HepG2 (cell line): ENCODE data around the gene ELOVL5. TPM values are rescaled to one million over a fixed set of nuclear protein-coding genes. Genes with fewer than 3 reads are reported as not detected.

Source experiments
- ATAC-seq: fragments of 200-7000 bp; cut with Tn5 transposase; 3 replicates; pipeline ENCODE4 v1.9.1; 2020; ENCODE audit warnings: mild to moderate bottlenecking, moderate library complexity
- BruUV-seq: library from RNA; stranded (reverse); fragments of 400-500 nt; replicated peaks from 2 replicates; lab custom pipeline; 2021; lab: Mats Ljungman, UMichigan
- CTCF ChIA-PET: fragments of 300-600 bp; formaldehyde crosslinking; extraction: SDS; loops from one replicate; lab custom pipeline; 2021; ENCODE audit warnings: low total read pairs, inconsistent platforms, low intra/inter-chr PET ratio; lab: Yijun Ruan, JAX
- POLR2A ChIA-PET: fragments of 350-600 bp; sonication (Branson Sonifier 250); formaldehyde crosslinking; loops from one replicate; lab custom pipeline; 2020; ENCODE audit warnings: antibody characterized with exemption, inconsistent platforms; lab: Yijun Ruan, JAX
- DNase-seq: peaks from one replicate; pipeline ENCODE4 v3.0.0-alpha.2; 2015; ENCODE audit warnings: low spot score
- FAIRE-seq: peaks from 3 replicates; lab custom pipeline; 2011; peaks lifted over from hg19 to GRCh38; lab: Jason Lieb, UNC
- H2AFZ ChIP-seq: one replicate; pipeline ENCODE4 v1.6.1; 2011; ENCODE audit warnings: low read length, inconsistent platforms
- H3K27ac ChIP-seq: fragments of 300-600 bp; 3 replicates; pipeline ENCODE4 v1.8.0; 2011; ENCODE audit warnings: mixed run types, mild to moderate bottlenecking, mixed read lengths, low read length, inconsistent platforms; ENCODE audit not compliant: insufficient read depth; ENCODE audit errors: extremely low read length
- H3K27me3 ChIP-seq, 2 experiments: fragments of 200-600 bp in 1 of 2; 2 replicates in 1 of 2; 3 replicates in 1 of 2; pipeline versions ENCODE4 v1.6.0 to v1.8.0; 2011; ENCODE audit warnings: low read length in 2 of 2, mild to moderate bottlenecking in 2 of 2, moderate library complexity in 2 of 2, inconsistent platforms in 1 of 2; ENCODE audit not compliant: insufficient read depth in 2 of 2, control insufficient read depth in 1 of 2
- H3K36me3 ChIP-seq, 2 experiments: fragments of 200-600 bp in 1 of 2; replicated peaks in 1 of 2; 2 replicates in 1 of 2; 3 replicates in 1 of 2; pipeline versions ENCODE4 v1.5.1 to v1.8.0; 2011; ENCODE audit warnings: low read length in 2 of 2, inconsistent platforms in 1 of 2; ENCODE audit not compliant: insufficient read depth in 2 of 2, control insufficient read depth in 1 of 2
- H3K4me1 ChIP-seq: 2 replicates; pipeline ENCODE4 v1.5.1; 2012; ENCODE audit warnings: low read length, inconsistent platforms; ENCODE audit not compliant: insufficient read depth
- H3K4me2 ChIP-seq: 2 replicates; pipeline ENCODE4 v1.6.0; 2011; ENCODE audit warnings: low read depth, low read length, inconsistent platforms
- H3K4me3 ChIP-seq, 3 experiments: fragments of 200-600 bp in 1 of 3; sonication (generic), shearing (Covaris generic) in 1 of 3; replicated peaks in 1 of 3; 2 replicates each; pipeline ENCODE4 v1.5.1; 2011 to 2016; ENCODE audit warnings: low read length in 3 of 3, inconsistent platforms in 2 of 3, low read depth in 2 of 3, mild to moderate bottlenecking in 2 of 3, control low read depth in 1 of 3, mixed read lengths in 1 of 3; ENCODE audit not compliant: insufficient read depth in 1 of 3
- H3K79me2 ChIP-seq: one replicate; pipeline ENCODE4 v1.6.1; 2011; ENCODE audit warnings: low read length, inconsistent platforms; ENCODE audit not compliant: insufficient read depth
- H3K9ac ChIP-seq: 2 replicates; pipeline ENCODE4 v1.6.0; 2011; ENCODE audit warnings: mild to moderate bottlenecking, low read depth, low read length, inconsistent platforms; ENCODE audit not compliant: insufficient read depth
- H3K9me3 ChIP-seq: 2 replicates; pipeline ENCODE4 v1.5.1; 2012; ENCODE audit warnings: mild to moderate bottlenecking, low read length
- H4K20me1 ChIP-seq: 2 replicates; pipeline ENCODE4 v1.6.0; 2011; ENCODE audit warnings: inconsistent platforms, mild to moderate bottlenecking, low read length, moderate library complexity; ENCODE audit not compliant: insufficient read depth
- GATAD1 ChIP-seq: IDR thresholded peaks from 2 replicates; pipeline ENCODE4 v1.6.1; 2016; ENCODE audit warnings: missing genetic modification reagents, missing compliant biosample characterization
- NR2C2 ChIP-seq: sonication (generic); formaldehyde crosslinking; IDR thresholded peaks from 2 replicates; pipeline ENCODE4 v1.4.0; 2020; ENCODE audit warnings: missing genetic modification reagents, mild to moderate bottlenecking, moderate library complexity, borderline replicate concordance
- SIX1 ChIP-seq: sonication (generic); formaldehyde crosslinking; IDR thresholded peaks from 2 replicates; pipeline ENCODE4 v1.4.0; 2020; ENCODE audit warnings: missing genetic modification reagents, borderline replicate concordance
- TCF7L2 ChIP-seq: IDR thresholded peaks from 2 replicates; pipeline ENCODE4 v1.6.1; 2011; ENCODE audit warnings: mild to moderate bottlenecking, low read depth, low read length, moderate library complexity
- ZNF567 ChIP-seq: sonication (generic); formaldehyde crosslinking; IDR thresholded peaks from 2 replicates; pipeline ENCODE4 v1.8.1; 2023; ENCODE audit warnings: mild to moderate bottlenecking, missing genetic modification reagents, borderline replicate concordance
- WGBS: methylation state at CpG from one replicate; pipeline ENCODE4 v1.1.6; 2017; ENCODE audit warnings: low lambda C conversion rate; 5-methylcytosine and 5-hydroxymethylcytosine counted together
- in situ Hi-C: cut with HindIII; loops from 2 replicates; pipeline ENCODE4 v1.10.0; 2017; ENCODE audit warnings: low pct_unique_long_range_greater_than_20kb; ENCODE audit not compliant: extremely low pct_ligation_motif_present
- intact Hi-C: fragments of 100-400 bp; cut with micrococcal nuclease; formaldehyde crosslinking; loops from one replicate; pipeline ENCODE4 v1.10.0; 2022; ENCODE audit not compliant: unreplicated experiment
- polyA plus RNA-seq, 8 experiments: library from polyadenylated mRNA; depleted of rRNA in 3 of 8; stranded (reverse) in 7 of 8; unstranded in 1 of 8; fragments of >200 nt; fragmentation: Illumina TruSeq in 4 of 8; extraction: Trizol in 4 of 8; gene quantifications; 2 replicates each; pipeline versions ENCODE4 v1.2.1 to v1.2.3, GENCODE V29; 2011 to 2016; ENCODE audit warnings: low read depth in 4 of 8, missing spikeins in 1 of 8, mixed read lengths in 1 of 8; ENCODE audit not compliant: insufficient read depth in 1 of 8
- total RNA-seq, 5 experiments: library from RNA; depleted of rRNA; stranded (reverse); fragments of >200 nt; fragmentation: Illumina TruSeq; extraction: Trizol; gene quantifications; 2 replicates each; pipeline ENCODE4 v1.2.3, GENCODE V29; 2016; ENCODE audit warnings: low read depth in 1 of 5
- TF ChIP-seq, protein P1 (sequence below): sonication (generic); formaldehyde crosslinking; conservative IDR thresholded peaks from 2 replicates; pipeline ENCODE4 v1.8.1; 2023; ENCODE audit warnings: missing genetic modification reagents
- TF ChIP-seq, protein P2 (sequence below), 2 experiments: sonication (generic) in 1 of 2; formaldehyde crosslinking in 1 of 2; IDR thresholded peaks; 2 replicates each; pipeline versions ENCODE4 v1.6.1 to v1.9.0; 2014 to 2022; ENCODE audit warnings: antibody characterized with exemption in 1 of 2, borderline replicate concordance in 1 of 2, inconsistent platforms in 1 of 2, low read depth in 1 of 2, missing genetic modification reagents in 1 of 2
- TF ChIP-seq, protein P3 (sequence below): sonication (generic); formaldehyde crosslinking; IDR thresholded peaks from 2 replicates; pipeline ENCODE4 v1.5.0; 2020; ENCODE audit warnings: mild to moderate bottlenecking, missing genetic modification reagents

The ELOVL5 gene
- total and polyA plus RNA-seq, 2 of the 13 experiments (the other 11 are each of a cell fraction or from before 2014, with no cell fraction given): 50.1 to 72.4 TPM

DNA sequence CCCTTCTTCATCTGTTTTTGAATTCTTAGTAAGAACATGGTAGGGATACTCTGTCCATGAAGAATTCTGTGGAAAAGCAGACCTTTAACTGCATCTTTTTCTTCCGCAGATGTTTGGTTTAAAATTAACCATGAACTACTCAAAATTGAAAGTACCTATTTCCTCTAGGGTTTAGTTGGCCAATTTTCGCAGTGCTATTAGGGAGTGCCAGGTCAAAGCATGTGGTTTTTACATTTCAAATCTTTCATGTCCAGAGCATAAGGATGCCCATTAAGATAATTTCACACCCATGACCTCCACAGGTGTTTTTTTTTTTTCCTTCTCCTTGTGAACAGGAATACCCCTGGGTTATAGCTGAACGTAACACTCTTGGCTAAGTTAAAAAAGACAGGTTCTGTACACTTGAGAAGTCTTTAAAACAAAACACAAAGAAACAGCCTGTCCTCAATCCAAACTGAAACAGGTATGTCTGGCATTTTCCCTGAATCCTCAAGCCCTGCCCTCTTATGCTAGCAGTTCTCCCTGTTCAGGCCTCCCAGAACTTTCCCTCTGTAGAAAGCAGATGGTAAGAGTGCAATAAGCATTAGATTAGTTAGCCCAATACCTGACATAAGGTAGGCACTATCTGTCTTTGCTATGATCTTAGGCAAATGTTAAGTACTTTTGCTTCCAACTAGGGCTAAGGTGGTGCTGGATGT lies 67.1 kb downstream of the ELOVL5 start:
- no peak overlapping the region for H3K4me3 ChIP-seq
- ChIA-PET POLR2A (no interaction called here), CTCF (no interaction called here)
- H3K79me2 ChIP-seq: no peaks in the 10 kb centered on the region
- no peaks in the 10 kb centered on the region for H3K9me3 ChIP-seq
- no peaks in the 10 kb centered on the region for H4K20me1 ChIP-seq
- no peak overlapping the region for H3K4me2 ChIP-seq
- H2AFZ ChIP-seq: no peak overlapping the region
- TF ChIP-seq SIX1: no peak
- no peak for TF ChIP-seq TCF7L2
- TF ChIP-seq GATAD1 (CRISPR knock-in tag): no peak
- TF ChIP-seq, protein P1, sequence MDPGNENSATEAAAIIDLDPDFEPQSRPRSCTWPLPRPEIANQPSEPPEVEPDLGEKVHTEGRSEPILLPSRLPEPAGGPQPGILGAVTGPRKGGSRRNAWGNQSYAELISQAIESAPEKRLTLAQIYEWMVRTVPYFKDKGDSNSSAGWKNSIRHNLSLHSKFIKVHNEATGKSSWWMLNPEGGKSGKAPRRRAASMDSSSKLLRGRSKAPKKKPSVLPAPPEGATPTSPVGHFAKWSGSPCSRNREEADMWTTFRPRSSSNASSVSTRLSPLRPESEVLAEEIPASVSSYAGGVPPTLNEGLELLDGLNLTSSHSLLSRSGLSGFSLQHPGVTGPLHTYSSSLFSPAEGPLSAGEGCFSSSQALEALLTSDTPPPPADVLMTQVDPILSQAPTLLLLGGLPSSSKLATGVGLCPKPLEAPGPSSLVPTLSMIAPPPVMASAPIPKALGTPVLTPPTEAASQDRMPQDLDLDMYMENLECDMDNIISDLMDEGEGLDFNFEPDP (CRISPR knock-in tag): no peak
- TF ChIP-seq, protein P2, sequence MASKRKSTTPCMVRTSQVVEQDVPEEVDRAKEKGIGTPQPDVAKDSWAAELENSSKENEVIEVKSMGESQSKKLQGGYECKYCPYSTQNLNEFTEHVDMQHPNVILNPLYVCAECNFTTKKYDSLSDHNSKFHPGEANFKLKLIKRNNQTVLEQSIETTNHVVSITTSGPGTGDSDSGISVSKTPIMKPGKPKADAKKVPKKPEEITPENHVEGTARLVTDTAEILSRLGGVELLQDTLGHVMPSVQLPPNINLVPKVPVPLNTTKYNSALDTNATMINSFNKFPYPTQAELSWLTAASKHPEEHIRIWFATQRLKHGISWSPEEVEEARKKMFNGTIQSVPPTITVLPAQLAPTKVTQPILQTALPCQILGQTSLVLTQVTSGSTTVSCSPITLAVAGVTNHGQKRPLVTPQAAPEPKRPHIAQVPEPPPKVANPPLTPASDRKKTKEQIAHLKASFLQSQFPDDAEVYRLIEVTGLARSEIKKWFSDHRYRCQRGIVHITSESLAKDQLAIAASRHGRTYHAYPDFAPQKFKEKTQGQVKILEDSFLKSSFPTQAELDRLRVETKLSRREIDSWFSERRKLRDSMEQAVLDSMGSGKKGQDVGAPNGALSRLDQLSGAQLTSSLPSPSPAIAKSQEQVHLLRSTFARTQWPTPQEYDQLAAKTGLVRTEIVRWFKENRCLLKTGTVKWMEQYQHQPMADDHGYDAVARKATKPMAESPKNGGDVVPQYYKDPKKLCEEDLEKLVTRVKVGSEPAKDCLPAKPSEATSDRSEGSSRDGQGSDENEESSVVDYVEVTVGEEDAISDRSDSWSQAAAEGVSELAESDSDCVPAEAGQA (IDR thresholded peaks at IDR 0.05; ENCODE audit: low read depth): no peak
- TF ChIP-seq, protein P2 (CRISPR knock-in tag; IDR thresholded peaks at IDR 0.05; ENCODE audit: borderline replicate concordance): no peak
- TF ChIP-seq NR2C2 (CRISPR knock-in tag): no peak
- TF ChIP-seq ZNF567 (CRISPR knock-in tag): no peak
- TF ChIP-seq, protein P3, sequence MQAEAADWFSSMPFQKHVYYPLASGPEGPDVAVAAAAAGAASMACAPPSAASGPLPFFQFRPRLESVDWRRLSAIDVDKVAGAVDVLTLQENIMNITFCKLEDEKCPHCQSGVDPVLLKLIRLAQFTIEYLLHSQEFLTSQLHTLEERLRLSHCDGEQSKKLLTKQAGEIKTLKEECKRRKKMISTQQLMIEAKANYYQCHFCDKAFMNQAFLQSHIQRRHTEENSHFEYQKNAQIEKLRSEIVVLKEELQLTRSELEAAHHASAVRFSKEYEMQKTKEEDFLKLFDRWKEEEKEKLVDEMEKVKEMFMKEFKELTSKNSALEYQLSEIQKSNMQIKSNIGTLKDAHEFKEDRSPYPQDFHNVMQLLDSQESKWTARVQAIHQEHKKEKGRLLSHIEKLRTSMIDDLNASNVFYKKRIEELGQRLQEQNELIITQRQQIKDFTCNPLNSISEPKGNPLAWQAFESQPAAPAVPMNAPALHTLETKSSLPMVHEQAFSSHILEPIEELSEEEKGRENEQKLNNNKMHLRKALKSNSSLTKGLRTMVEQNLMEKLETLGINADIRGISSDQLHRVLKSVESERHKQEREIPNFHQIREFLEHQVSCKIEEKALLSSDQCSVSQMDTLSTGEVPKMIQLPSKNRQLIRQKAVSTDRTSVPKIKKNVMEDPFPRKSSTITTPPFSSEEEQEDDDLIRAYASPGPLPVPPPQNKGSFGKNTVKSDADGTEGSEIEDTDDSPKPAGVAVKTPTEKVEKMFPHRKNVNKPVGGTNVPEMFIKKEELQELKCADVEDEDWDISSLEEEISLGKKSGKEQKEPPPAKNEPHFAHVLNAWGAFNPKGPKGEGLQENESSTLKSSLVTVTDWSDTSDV (CRISPR knock-in tag): no peak
- no peaks in the 10 kb centered on the region for H3K27me3 ChIP-seq
- intact Hi-C loops: no loop called here
- ATAC-seq (no peak), DNase-seq (no peak), FAIRE-seq (no peak)
- BruUV-seq: no TSS peak
- peaks cover 0 to 21% of the 10 kb centered on the region in 2 experiments; a peak in 1 of 5 replicates for H3K36me3 ChIP-seq
- 95% methylated on average over 3 of the region's 3 CpGs for WGBS
- in situ Hi-C loops: no loop called here
- no peaks in the 10 kb centered on the region for H3K4me1 ChIP-seq
- H3K9ac ChIP-seq: no peak overlapping the region
- H3K27ac ChIP-seq: no peak overlapping the region
